ENCODE measurements around the gene DCST1.

- TF ChIP-seq, protein P1, sequence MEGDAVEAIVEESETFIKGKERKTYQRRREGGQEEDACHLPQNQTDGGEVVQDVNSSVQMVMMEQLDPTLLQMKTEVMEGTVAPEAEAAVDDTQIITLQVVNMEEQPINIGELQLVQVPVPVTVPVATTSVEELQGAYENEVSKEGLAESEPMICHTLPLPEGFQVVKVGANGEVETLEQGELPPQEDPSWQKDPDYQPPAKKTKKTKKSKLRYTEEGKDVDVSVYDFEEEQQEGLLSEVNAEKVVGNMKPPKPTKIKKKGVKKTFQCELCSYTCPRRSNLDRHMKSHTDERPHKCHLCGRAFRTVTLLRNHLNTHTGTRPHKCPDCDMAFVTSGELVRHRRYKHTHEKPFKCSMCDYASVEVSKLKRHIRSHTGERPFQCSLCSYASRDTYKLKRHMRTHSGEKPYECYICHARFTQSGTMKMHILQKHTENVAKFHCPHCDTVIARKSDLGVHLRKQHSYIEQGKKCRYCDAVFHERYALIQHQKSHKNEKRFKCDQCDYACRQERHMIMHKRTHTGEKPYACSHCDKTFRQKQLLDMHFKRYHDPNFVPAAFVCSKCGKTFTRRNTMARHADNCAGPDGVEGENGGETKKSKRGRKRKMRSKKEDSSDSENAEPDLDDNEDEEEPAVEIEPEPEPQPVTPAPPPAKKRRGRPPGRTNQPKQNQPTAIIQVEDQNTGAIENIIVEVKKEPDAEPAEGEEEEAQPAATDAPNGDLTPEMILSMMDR (IDR thresholded peaks at IDR 0.05) = peak; percentile 96 to 99 (median 98)
- TF ChIP-seq POLR2A (IDR thresholded peaks at IDR 0.05) = peak in 2 of 4 donors; percentile 38 to 40
Measured at GRCh38 chr1:155017041-155017945, 16.3 kb upstream of the DCST1 start.

Data from esophagus squamous epithelium (tissue), 4 donors.